Adrenal gland (tissue), 5 donors: ENCODE measurements around the gene NMB.

Experiments used
- POLR2A ChIP-seq, 2 donors: fragments of 450-650 bp; IDR thresholded peaks; one replicate each; pipeline ENCODE4 v1.6.1; 2017; ENCODE audit warnings: antibody characterized with exemption in 2 of 2, mild to moderate bottlenecking in 2 of 2, moderate library complexity in 1 of 2
- TF ChIP-seq, protein P1 (sequence below), 6 experiments: fragments of 450-650 bp in 4 of 6; fragments of 200-600 bp in 2 of 6; sonication (generic) in 1 of 6; IDR thresholded peaks; 1 replicate in 5 of 6; 2 replicates in 1 of 6; pipeline versions ENCODE4 v1.5.1 to v1.8.0; 2016 to 2021; ENCODE audit warnings: antibody characterized with exemption in 6 of 6, mild to moderate bottlenecking in 2 of 6, moderate library complexity in 1 of 6
- donor health status: DM: no; HTN: no; CAD: no.

DNA sequence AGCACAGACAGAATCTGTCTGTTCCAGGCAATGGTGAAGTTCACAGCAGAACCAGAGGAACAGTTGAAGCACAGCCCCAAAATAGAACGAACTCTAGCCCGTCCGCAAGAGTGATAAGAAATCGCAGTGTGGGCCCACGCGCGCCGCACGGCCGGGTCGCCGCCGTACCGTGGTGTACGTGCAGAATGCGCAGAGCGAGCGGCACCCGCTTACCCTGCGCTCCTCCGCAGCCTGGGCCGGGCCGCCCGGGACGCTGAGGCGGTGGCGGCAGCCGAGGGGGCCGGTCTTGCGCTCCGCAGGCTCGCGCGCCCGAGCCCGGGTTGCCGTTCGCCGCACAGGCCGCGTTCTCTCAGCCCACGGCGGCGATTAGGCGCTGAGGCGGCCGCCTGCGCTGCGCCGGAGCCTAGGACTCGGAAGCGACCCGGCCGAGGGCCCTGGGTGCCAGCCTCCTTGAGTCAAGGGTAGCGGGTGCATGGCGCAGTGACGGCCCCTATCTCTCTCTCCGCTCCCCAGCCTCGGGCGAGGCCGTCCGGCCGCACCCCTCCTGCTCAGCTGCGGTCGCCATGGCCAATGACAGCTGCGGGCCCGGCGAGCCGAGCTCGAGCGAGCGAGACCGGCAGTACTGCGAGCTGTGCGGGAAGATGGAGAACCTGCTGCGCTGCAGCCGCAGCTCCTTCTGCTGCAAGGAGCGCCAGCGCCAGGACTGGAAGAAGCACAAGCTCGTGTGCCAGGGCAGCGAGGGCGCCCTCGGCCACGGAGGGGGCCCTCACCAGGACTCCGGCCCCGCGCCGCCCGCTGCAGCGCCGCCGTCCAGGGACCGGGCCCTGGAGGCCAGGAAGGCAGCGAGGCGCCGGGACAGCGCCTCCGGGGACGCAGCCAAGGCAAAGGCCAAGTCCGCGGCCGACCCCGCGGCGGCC is 24.4 kb downstream of the NMB start:
- TF ChIP-seq, protein P1, sequence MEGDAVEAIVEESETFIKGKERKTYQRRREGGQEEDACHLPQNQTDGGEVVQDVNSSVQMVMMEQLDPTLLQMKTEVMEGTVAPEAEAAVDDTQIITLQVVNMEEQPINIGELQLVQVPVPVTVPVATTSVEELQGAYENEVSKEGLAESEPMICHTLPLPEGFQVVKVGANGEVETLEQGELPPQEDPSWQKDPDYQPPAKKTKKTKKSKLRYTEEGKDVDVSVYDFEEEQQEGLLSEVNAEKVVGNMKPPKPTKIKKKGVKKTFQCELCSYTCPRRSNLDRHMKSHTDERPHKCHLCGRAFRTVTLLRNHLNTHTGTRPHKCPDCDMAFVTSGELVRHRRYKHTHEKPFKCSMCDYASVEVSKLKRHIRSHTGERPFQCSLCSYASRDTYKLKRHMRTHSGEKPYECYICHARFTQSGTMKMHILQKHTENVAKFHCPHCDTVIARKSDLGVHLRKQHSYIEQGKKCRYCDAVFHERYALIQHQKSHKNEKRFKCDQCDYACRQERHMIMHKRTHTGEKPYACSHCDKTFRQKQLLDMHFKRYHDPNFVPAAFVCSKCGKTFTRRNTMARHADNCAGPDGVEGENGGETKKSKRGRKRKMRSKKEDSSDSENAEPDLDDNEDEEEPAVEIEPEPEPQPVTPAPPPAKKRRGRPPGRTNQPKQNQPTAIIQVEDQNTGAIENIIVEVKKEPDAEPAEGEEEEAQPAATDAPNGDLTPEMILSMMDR (IDR thresholded peaks at IDR 0.05), result peak in 1 of 6 experiments; percentile 10
- peak in 1 of 2 donors; percentile 70 for TF ChIP-seq POLR2A (IDR thresholded peaks at IDR 0.05)
